Dendritic cell treated with granulocyte-macrophage colony-stimulating factor and Interleukin-4, amounts not matched to agents 40 ng/mL and 50 ng/mL, for 4 days (primary cell): Measurements from ENCODE around the gene NT5M.
A peak's percentile ranks its signal among the peaks of the same experiment; 100 is the strongest.
"Not testable (repeated sequence)": the region's sequence is repeated elsewhere in the genome, so short reads cannot be mapped to it uniquely, and the experiment has no call there.

ENCODE experiments used
- H3K27ac Mint-ChIP-seq: one replicate; pipeline ENCODE4 v1.8.0; 2022; ENCODE audit warnings: mild to moderate bottlenecking, mixed read lengths
- H3K27me3 Mint-ChIP-seq: one replicate; pipeline ENCODE4 v1.8.0; 2022; ENCODE audit warnings: mild to moderate bottlenecking, mixed read lengths
- H3K36me3 Mint-ChIP-seq: one replicate; pipeline ENCODE4 v1.8.0; 2022; ENCODE audit warnings: low read depth, mixed read lengths
- H3K4me1 Mint-ChIP-seq: one replicate; pipeline ENCODE4 v1.8.0; 2022; ENCODE audit warnings: low read depth, mixed read lengths
- H3K4me3 Mint-ChIP-seq: one replicate; pipeline ENCODE4 v1.8.0; 2022; ENCODE audit warnings: mild to moderate bottlenecking, moderate library complexity, mixed read lengths
- H3K9me3 Mint-ChIP-seq: one replicate; pipeline ENCODE4 v1.8.0; 2022; ENCODE audit warnings: mixed read lengths
- intact Hi-C: fragments of 100-400 bp; cut with micrococcal nuclease; formaldehyde crosslinking; loops from one replicate; pipeline ENCODE4 v1.15.0; 2022

NT5M gene

GRCh38 chr17:17285951-17286350 is 17.2 kb upstream of the NT5M start:
- intact Hi-C loops = no loop called here
- H3K27me3 Mint-ChIP-seq = no peaks in the 10 kb centered on the region

DNA sequence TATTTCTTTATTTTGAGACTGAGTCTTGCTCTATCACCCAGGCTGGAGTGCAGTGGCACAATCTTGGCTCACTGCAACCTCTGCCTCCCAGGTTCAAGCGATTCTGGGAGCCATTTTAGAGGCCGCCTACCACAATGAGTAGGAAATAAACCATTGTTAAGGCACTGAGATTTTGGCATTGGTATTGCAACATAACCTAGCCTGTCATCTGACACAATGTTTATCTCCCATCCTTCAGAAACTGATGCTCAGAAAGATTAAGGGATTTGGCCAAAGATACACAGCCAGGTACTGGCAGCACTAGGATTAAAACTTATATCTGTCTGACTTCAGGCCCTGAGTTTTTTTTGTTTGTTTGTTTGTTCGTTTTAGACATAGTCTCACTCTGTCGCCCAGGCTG is 14.1 kb upstream of the NT5M start:
- Mint-ChIP-seq H3K36me3 (no peaks in the 10 kb centered on the region), H3K27ac (no peak overlapping the region), H3K9me3 (no peaks in the 10 kb centered on the region), H3K27me3 (peaks cover 3% of the 10 kb centered on the region), H3K4me1 (no peaks in the 10 kb centered on the region), H3K4me3 (no peak overlapping the region)
- intact Hi-C loops = no loop called here

More at GRCh38 chr17:17285951-17286350, 17.2 kb upstream of the NT5M start:
- Mint-ChIP-seq H3K4me3 (no peak overlapping the region), H3K36me3 (peaks cover 4% of the 10 kb centered on the region), H3K9me3 (no peaks in the 10 kb centered on the region), H3K4me1 (peaks cover 24% of the 10 kb centered on the region), H3K27ac (no peak overlapping the region)

DNA sequence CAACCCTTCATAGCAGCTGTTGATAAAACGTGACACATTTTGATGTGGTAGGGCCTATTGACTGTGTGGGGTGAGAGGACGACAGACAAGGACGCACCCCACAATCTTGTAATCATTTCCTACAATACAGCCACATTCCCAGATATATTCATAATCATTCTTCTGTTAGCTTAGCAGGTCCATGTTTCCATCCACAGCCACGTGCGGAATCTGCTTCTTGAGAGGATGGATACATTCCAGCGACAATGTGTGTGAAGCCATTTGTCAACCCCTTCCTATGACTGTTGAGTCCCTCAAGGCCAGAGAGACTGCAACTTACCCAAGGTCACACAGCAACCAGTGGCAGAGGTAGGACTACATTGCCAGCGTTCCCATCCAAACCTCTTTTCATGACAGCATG is 13.5 kb upstream of the NT5M start:
- Mint-ChIP-seq H3K27me3 (peaks cover 3% of the 10 kb centered on the region), H3K36me3 (no peaks in the 10 kb centered on the region), H3K4me3 (no peak overlapping the region), H3K9me3 (no peaks in the 10 kb centered on the region), H3K4me1 (no peaks in the 10 kb centered on the region), H3K27ac (no peak overlapping the region)
- intact Hi-C loops = no loop called here

GRCh38 chr17:17295141-17295540 is 8.0 kb upstream of the NT5M start:
- Mint-ChIP-seq H3K27me3 (peaks cover 6% of the 10 kb centered on the region), H3K27ac (no peak overlapping the region), H3K4me1 (no peaks in the 10 kb centered on the region), H3K36me3 (no peaks in the 10 kb centered on the region), H3K4me3 (no peak overlapping the region), H3K9me3 (no peaks in the 10 kb centered on the region)
- intact Hi-C loops = no loop called here

DNA sequence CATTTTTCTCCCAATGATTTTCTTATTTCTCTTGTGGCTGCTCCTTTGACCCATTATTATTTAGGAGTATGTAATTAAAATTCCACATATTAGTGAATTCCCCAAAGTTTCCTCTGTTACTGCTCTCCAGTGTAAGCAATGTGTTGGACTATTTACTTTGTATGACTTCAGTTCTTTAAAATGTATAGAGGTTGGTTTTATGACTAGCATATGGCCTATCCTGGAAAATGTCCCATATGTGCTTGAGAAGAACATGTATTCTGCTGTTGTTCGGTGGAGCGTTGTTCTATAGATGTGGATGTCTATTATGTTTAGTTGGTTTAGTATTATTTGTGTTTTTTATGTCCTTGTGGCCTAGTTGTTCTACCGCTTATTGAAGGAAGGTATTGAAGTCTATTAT is 6.0 kb upstream of the NT5M start:
- no peaks in the 10 kb centered on the region for H3K36me3 Mint-ChIP-seq
- no peak overlapping the region for H3K4me3 Mint-ChIP-seq
- H3K27ac Mint-ChIP-seq = no peak overlapping the region
- no peaks in the 10 kb centered on the region for H3K4me1 Mint-ChIP-seq
- peaks cover 12% of the 10 kb centered on the region for H3K27me3 Mint-ChIP-seq
- H3K9me3 Mint-ChIP-seq = no peaks in the 10 kb centered on the region
- intact Hi-C loops = no loop called here

GRCh38 chr17:17298108-17298507 is 5.1 kb upstream of the NT5M start:
- Mint-ChIP-seq H3K27ac (no peak overlapping the region), H3K4me3 (no peak overlapping the region), H3K27me3 (peaks cover 11% of the 10 kb centered on the region), H3K36me3 (no peaks in the 10 kb centered on the region), H3K4me1 (no peaks in the 10 kb centered on the region), H3K9me3 (no peaks in the 10 kb centered on the region)
- intact Hi-C loops = no loop called here

DNA sequence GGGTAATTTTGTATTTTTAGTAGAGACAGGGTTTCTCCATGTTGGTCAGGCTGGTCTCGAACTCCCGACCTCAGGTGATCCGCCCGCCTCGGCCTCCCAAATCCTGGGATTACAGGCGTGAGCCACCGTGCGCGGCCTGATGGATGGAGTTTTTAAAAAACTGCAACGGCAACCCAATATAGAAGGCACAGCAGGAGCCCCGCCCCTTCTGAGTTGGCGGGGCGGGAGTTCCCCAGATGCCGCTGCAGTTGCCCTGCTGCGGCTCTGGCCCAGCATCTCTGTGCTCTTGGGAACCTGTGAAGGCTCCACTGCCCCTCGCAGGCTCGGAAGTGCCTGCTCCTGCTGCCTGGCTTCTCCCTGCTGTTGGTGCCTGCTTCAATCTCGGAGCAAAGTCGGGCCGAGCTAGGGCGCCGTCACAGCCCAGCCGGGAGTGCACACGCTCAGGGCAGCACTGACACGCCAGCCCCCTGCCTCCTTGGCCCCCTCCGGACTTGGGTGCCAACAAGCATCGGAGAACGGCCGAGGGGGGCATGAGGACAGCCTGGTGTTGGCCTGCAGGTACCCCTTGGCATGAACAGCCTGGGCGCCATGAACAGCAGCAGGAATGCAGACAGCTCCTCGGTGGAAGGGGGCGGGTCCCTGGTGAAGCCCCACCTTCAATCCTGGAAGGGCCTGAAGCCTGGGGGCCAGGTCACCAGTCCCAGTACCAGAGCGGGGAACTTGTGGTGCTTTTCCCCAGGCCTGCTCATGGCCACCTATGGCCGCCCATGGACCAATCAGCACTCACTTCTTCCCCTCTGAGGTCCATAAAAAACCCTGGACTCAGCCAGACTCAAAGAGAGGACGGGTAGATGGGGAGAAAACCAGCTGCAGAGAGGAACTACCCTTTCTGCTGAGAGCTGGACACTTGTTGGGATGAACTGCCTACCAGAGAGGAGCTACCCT is 2.3 kb upstream of the NT5M start:
- peaks cover 16% of the 10 kb centered on the region for H3K4me1 Mint-ChIP-seq
- peaks cover 21% of the 10 kb centered on the region for H3K27me3 Mint-ChIP-seq
- H3K9me3 Mint-ChIP-seq = no peaks in the 10 kb centered on the region
- intact Hi-C loops = no loop called here
- H3K4me3 Mint-ChIP-seq = peak overlapping the region; percentile 52
- H3K27ac Mint-ChIP-seq = no peak overlapping the region
- no peaks in the 10 kb centered on the region for H3K36me3 Mint-ChIP-seq

GRCh38 chr17:17301659-17302058 is 1.5 kb upstream of the NT5M start:
- H3K27ac Mint-ChIP-seq, H3K36me3 Mint-ChIP-seq, H3K9me3 Mint-ChIP-seq, H3K4me3 Mint-ChIP-seq, intact Hi-C loops: not testable (repeated sequence)
- Mint-ChIP-seq H3K4me1 (peaks cover 24% of the 10 kb centered on the region), H3K27me3 (peaks cover 23% of the 10 kb centered on the region)

DNA sequence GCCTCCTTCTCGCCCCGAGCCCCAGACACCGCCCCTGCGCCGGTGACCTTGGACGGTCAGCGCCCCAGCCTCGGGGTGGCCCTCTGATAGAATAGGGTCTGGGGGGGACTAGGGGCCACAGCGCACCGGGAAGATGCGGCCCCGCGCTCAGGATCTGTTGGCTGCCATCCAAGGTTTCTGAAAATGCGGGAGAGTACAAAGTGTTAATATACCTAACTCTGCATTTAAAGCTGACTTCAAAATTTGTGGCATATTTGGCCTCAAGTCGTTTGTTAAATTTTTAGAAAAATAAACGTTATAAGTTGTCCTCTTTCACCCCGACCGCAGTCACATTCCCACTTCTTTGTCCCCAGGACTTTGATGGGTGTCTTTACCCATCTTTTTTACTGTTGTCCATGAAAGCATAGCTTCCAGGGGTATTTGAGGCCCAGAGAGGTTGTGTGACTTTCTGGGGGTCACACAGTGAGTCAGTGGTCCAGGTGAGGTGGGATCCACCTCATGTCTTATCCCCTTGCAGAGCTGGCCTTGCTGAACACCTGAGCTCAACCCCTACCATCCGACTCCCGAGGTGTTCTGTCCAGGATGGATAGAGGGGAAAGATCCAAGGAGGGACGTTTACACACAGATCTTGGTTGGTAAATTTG is 796 bp downstream of the NT5M start:
- peaks cover 36% of the 10 kb centered on the region for H3K4me1 Mint-ChIP-seq
- intact Hi-C loops = no loop called here
- peaks cover 23% of the 10 kb centered on the region for H3K27me3 Mint-ChIP-seq
- H3K4me3 Mint-ChIP-seq = peak overlapping the region; percentile 78
- H3K27ac Mint-ChIP-seq = peak overlapping the region; percentile 22
- no peaks in the 10 kb centered on the region for H3K36me3 Mint-ChIP-seq
- no peaks in the 10 kb centered on the region for H3K9me3 Mint-ChIP-seq

- H3K27me3 Mint-ChIP-seq = peaks cover 23% of the 10 kb centered on the region
- no peak overlapping the region for H3K4me3 Mint-ChIP-seq
- H3K4me1 Mint-ChIP-seq = peaks cover 36% of the 10 kb centered on the region
- no peaks in the 10 kb centered on the region for H3K9me3 Mint-ChIP-seq
- peak overlapping the region; percentile 22 for H3K27ac Mint-ChIP-seq
- no peaks in the 10 kb centered on the region for H3K36me3 Mint-ChIP-seq
- intact Hi-C loops = no loop called here
Measured at GRCh38 chr17:17304521-17304985, 1.4 kb downstream of the NT5M start.

DNA sequence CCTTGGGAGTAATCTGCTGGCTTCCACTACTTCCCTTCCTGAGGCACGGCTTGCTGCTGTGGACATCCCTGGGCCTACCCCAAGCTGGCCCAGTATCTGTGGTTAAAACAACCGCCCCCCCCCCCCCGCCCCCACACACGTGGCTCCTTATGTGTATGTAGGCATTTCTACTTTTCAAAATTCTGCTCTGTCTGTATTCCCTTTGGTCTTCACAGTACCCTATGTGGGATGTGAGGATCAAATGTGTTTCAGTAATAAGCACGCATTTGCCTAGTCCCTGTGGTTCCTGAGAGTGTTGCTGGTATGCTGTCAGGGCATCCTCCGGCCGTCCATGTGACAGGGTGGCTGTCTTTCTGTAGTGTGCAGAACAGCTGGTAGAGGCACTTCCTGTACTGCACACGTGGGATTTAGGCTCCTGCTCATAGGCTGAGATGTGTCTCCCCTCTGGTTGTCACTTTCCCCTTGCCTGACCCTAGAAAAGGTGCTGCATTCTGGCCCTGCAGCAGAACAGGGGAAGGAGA is 2.2 kb downstream of the NT5M start:
- H3K9me3 Mint-ChIP-seq = no peaks in the 10 kb centered on the region
- H3K4me3 Mint-ChIP-seq = no peak overlapping the region
- peak overlapping the region; percentile 66 for H3K27ac Mint-ChIP-seq
- intact Hi-C loops = no loop called here
- H3K4me1 Mint-ChIP-seq = peaks cover 36% of the 10 kb centered on the region
- peaks cover 19% of the 10 kb centered on the region for H3K27me3 Mint-ChIP-seq
- H3K36me3 Mint-ChIP-seq = no peaks in the 10 kb centered on the region

DNA sequence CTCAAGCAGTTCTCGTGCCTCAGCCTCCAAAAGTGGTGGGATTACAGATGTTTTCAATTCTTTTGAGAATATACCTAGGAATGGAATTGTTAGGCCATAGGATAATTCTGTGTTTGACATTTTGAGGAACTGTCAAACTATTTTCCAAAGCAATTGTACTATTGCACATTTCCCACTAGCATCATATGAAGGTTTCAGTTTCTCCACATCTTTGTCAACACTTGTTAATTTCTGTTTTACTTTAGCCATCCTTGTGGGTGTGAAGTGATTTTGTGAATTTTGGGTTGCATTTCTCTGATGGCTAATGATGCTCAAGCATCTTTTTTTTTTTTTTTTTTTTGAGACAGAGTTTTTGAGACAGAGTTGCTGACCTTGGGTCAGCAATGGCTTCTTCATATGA is 6.2 kb downstream of the NT5M start:
- Mint-ChIP-seq H3K9me3 (no peaks in the 10 kb centered on the region), H3K4me3 (no peak overlapping the region), H3K36me3 (no peaks in the 10 kb centered on the region), H3K27me3 (peaks cover 5% of the 10 kb centered on the region), H3K27ac (no peak overlapping the region), H3K4me1 (peaks cover 32% of the 10 kb centered on the region)
- intact Hi-C loops = no loop called here

GRCh38 chr17:17313350-17313991 is 10.3 kb downstream of the NT5M start:
- H3K4me1 Mint-ChIP-seq = peaks cover 3% of the 10 kb centered on the region
- H3K4me3 Mint-ChIP-seq = no peak overlapping the region
- H3K9me3 Mint-ChIP-seq = no peaks in the 10 kb centered on the region
- no peak overlapping the region for H3K27ac Mint-ChIP-seq
- H3K36me3 Mint-ChIP-seq = no peaks in the 10 kb centered on the region
- intact Hi-C loops = loop anchor here (5.0 kb wide), 1 partner anchor 311 kb away; no protein-coding TSS in a partner anchor
- H3K27me3 Mint-ChIP-seq = no peaks in the 10 kb centered on the region
